Stimulated activated CD8-positive, alpha-beta memory T cell treated with anti-CD3 and anti-CD28 coated beads, Interleukin-12 subunit alpha, Interleukin-12 subunit beta, amount 100 ng/mL, for 24 hours (primary cell): ENCODE results near the gene CYB5A.
"Not testable (repeated sequence)": the region's sequence is repeated elsewhere in the genome, so short reads cannot be mapped to it uniquely, and the experiment has no call there.

Source experiments
- DNase-seq: peaks from one replicate; pipeline ENCODE4 v3.0.0-alpha.2; 2020; ENCODE audit errors: extremely low read depth

Gene CYB5A

GRCh38 chr18:74294526-74294925 lies 2.8 kb upstream of the CYB5A start:
- no peak for DNase-seq

GRCh38 chr18:74292982-74293381 lies 1.2 kb upstream of the CYB5A start:
- not testable (repeated sequence) for DNase-seq

DNA sequence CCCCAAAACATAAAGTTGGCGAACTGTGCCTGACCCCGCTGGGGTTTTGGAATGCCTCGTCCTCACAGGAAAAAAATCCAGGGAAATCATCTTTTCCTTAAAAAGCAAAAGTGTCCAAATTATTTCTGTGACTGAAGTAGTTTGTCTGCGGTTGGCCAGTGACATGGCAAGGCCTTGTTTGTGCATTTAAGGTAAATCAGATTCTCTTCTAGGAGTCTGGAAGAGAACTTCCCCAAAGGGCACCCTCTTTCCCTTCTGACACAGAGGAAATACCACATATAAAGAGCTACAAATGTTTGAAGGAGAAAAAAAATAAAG lies 737 bp upstream of the CYB5A start:
- DNase-seq = no peak

DNA sequence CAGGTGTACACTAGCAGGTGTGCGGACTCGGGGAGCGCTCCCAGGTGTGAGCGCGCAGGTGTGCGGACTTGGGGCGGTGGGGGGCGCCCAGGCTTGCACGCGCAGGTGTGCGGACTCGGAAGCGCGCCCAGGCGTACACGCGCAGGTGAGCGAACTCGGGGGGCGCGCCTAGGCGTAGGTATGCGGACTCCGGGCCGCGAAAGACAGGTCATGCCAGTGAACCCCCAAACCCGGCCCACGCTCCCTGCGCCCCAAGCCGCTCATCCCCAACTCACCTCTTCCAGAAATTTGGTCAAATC lies 342 bp downstream of the CYB5A start:
- DNase-seq = no peak

GRCh38 chr18:74290794-74291471 lies 830 bp downstream of the CYB5A start:
- DNase-seq = no peak

- DNase-seq = no peak
Observed at GRCh38 chr18:74290021-74290420, 1.7 kb downstream of the CYB5A start.

GRCh38 chr18:74289137-74289536 lies 2.6 kb downstream of the CYB5A start:
- no peak for DNase-seq

DNA sequence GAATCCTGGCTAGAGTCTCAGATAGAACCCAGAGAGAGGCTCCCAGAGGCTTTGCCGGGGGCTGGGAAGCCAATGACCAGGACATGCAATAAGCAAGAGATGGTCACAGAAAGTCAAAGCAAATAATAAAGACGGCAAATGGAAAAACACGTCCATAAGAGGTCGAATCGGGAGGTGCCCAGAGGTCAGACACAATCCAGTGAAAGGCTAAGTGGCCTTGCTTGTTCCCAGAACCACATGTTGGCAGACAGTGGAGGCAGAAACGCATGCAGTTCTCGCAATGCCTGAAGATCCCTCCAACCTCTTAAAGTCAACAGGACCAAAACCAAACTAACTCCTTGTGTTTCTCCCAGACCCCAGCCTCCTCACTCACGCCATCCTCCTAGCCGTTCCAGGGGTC lies 3.0 kb downstream of the CYB5A start:
- no peak for DNase-seq

GRCh38 chr18:74288041-74288440 lies 3.7 kb downstream of the CYB5A start:
- DNase-seq = no peak

GRCh38 chr18:74286856-74287255 lies 4.9 kb downstream of the CYB5A start:
- DNase-seq = no peak

DNA sequence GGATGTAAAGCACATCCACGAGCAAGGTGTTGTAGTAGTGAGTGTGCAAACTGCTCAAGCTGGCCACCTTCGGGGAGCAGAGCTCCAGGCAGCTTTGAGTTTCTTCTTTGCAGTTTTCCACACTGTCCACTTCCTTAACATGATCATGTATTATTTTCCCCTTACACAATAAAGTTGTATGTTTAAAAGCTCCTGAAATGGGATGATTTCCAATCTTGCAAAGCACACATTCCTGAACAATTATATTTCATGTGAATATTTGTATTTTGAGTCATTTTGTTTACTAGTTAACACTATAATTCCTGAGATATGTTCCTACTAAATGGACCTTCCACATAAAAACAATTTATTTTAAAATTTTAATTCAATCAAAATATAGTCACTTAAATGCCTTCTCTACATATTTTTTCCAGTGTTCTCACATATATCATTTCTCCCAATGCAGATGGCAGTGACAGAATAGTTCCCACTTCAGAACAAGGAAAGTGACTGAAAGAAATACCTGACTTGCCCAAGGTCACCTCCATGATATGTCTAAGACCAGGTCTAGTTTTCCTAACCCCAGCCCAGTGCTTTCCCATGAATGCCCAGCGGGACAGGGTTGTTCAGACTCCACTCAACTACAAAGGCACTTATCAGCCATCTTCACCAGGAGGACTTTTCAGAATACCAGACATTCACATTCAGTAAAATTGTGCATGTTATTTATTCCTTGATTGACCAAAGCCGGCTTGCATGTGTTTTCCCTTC lies 5.5 kb downstream of the CYB5A start:
- no peak for DNase-seq

DNA sequence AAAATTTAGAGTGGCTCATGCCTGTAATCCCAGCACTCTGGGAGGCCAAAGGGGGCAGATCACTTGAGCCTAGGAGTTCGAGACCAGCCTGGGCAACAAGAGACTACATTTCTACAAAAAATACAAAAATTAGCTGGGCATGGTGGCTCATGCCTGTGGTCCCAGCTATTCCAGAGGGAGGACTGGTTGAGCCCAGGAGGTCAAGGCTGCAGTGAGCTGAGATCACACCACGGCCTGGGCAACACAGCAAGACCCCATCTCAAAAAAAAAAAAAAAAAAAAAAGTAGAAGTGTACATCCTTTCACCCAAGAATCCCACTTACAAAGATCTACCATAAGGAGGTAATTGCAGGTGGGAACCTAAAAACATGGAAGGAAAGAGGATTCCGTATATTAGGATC lies 6.2 kb downstream of the CYB5A start:
- DNase-seq = not testable (repeated sequence)

DNA sequence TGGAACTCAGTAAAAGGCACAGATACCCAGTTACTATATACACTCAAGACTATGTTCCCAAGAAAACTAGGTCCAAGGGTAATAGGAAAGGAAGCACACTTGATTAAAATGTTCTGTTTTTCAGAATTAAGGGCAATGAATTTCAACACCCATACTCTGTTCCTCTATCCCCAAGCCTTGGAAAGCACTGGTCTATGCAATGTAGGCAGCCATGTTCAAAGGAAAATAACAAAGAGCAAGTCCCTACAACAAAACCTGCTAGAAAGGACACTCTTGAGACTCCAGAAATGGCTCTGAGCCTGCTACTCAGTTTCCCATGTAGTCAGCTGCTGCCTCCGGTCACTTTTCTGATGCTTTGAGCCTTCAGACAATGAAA lies 6.8 kb downstream of the CYB5A start:
- DNase-seq = no peak

DNA sequence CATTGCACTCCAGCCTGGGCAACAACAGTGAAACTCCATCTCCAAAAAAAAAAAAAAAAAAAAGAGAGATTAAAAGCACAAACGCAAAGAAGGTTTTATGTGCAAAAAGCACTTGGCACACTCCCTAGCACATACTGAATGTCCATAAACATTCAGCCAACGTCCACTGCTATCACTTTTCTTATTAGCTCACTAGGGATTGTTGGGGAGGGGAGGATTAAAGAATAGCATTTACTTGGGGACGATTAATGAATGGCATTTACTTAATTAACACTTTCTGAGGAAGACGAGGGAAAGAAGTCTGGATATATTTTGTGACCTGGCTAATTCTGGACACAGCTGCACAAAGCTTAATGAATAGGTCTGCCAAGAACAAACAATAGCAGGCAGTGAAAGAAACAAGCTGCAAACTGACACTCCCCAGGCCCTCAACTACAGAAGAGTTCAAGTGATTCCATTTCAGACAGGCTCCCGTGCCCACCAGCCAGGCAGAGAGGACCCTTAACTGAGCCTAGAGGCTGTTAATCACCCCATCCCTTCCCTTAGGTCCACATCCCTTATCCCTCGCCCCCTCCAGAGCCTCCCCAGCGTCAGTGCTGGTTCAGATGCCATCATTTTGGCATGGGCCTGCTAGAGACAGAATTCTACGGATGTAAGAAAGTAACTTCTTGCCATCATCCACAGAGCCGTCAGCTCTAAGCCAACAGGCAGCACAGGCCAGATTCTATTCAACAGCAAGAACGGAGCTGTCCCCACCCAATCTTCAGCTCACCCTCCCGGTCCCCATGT lies 7.4 kb downstream of the CYB5A start:
- no peak for DNase-seq

GRCh38 chr18:74283646-74284045 lies 8.1 kb downstream of the CYB5A start:
- DNase-seq = no peak

DNA sequence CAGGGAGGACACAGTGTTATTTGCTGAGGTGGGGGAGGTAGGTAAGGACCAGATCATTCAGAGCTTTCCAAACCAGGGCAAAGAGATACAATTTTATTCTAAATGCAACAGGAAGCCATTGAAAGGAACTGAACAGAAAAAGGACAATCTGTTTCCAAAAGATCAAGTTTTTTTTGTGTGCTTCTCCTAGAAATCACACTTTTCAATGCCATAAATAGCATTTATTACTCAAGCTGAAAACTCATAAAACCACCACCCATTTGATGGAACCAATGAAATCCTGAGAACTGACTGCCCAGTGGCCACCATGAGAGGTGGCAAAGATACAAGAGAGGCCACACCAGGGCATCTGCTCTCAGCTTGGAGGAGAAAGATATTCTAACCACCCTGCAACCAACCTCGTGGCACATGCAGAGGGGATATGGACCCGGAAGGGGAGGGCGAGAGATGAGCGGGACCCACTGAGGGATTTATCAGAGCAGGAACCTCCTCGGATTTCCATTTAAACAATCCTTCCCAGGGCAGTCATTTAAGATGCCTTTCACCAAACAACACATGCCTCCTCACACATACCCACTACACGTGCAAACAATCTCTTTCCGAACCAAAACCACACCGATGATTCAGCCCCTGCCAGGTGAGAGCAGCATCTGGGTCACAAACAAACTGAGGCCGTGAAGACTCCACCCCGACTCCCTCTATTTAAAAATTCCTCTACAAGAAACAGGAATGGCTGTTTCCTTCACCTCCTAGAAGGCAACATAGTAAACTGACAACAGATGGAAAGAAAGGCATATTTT lies 8.8 kb downstream of the CYB5A start:
- DNase-seq = no peak

- DNase-seq = no peak
Observed at GRCh38 chr18:74281980-74282754, 9.6 kb downstream of the CYB5A start.

GRCh38 chr18:74281011-74281979 lies 10.5 kb downstream of the CYB5A start:
- DNase-seq = no peak

GRCh38 chr18:74278983-74279382 lies 12.8 kb downstream of the CYB5A start:
- DNase-seq = no peak

- DNase-seq = no peak
Observed at GRCh38 chr18:74278058-74278457, 13.7 kb downstream of the CYB5A start.
